Smooth muscle cell (in vitro differentiated cells): ENCODE results near the gene NIPBL. TPM values are rescaled to one million over a fixed set of nuclear protein-coding genes. Genes with fewer than 3 reads are reported as not detected.

Experiments used
- DNase-seq: peaks from one replicate; lab custom pipeline; 2025; ENCODE audit not compliant: unreplicated experiment; lab: John Stamatoyannopoulos, UW
- H2AFZ ChIP-seq: fragments of 200-600 bp; sonication (generic); 2 replicates; pipeline ENCODE4 v1.6.0; 2016; ENCODE audit warnings: antibody characterized with exemption, low read depth, mild to moderate bottlenecking
- H3F3A ChIP-seq: fragments of 200-600 bp; sonication (generic); 2 replicates; pipeline ENCODE4 v1.6.0; 2017; ENCODE audit warnings: antibody characterized with exemption, low read depth
- H3K27ac ChIP-seq: fragments of 200-600 bp; sonication (generic); 2 replicates; pipeline ENCODE4 v1.5.1; 2016; ENCODE audit warnings: low read depth, mild to moderate bottlenecking
- H3K27me3 ChIP-seq: fragments of 200-600 bp; sonication (generic); 2 replicates; pipeline ENCODE4 v1.6.1; 2016; ENCODE audit warnings: low read depth, mild to moderate bottlenecking
- H3K36me3 ChIP-seq: fragments of 200-600 bp; sonication (generic); 2 replicates; pipeline ENCODE4 v1.5.1; 2016; ENCODE audit warnings: low read depth
- H3K4me1 ChIP-seq: fragments of 200-600 bp; sonication (generic); 2 replicates; pipeline ENCODE4 v1.5.1; 2016; ENCODE audit warnings: low read depth
- H3K4me2 ChIP-seq: fragments of 200-600 bp; sonication (generic); 2 replicates; pipeline ENCODE4 v1.6.0; 2016; ENCODE audit warnings: mild to moderate bottlenecking
- H3K4me3 ChIP-seq: fragments of 200-600 bp; sonication (generic); 2 replicates; pipeline ENCODE4 v1.5.1; 2016; ENCODE audit warnings: mild to moderate bottlenecking
- H3K79me2 ChIP-seq: fragments of 200-600 bp; sonication (generic); 2 replicates; pipeline ENCODE4 v1.6.0; 2016; ENCODE audit warnings: low read depth, mild to moderate bottlenecking
- H3K9ac ChIP-seq: fragments of 200-600 bp; sonication (generic); 2 replicates; pipeline ENCODE4 v1.6.0; 2016; ENCODE audit warnings: low read depth
- H3K9me3 ChIP-seq: fragments of 200-600 bp; sonication (generic); replicated peaks from 2 replicates; pipeline ENCODE4 v1.5.1; 2016; ENCODE audit warnings: low read depth
- H4K20me1 ChIP-seq: fragments of 200-600 bp; sonication (generic); 2 replicates; pipeline ENCODE4 v1.6.0; 2016; ENCODE audit warnings: low read depth
- WGBS: methylation state at CpG from one replicate; pipeline ENCODE4 v1.1.7; 2016; ENCODE audit warnings: low lambda C conversion rate; 5-methylcytosine and 5-hydroxymethylcytosine counted together
- polyA plus RNA-seq: library from polyadenylated mRNA; unstranded; fragments of >200 nt; fragmentation: Nextera tagmentation; extraction: Ambion mirVana; gene quantifications from 2 replicates; pipeline ENCODE4 v1.2.1, GENCODE V29; 2016
- total RNA-seq: library from RNA; depleted of rRNA; stranded (reverse); fragments of >200 nt; gene quantifications from 2 replicates; pipeline ENCODE4 v1.2.3, GENCODE V29; 2014
- TF ChIP-seq, protein P1 (sequence below): fragments of 200-600 bp; sonication (generic); IDR thresholded peaks from 2 replicates; pipeline ENCODE4 v1.5.1; 2017; ENCODE audit warnings: borderline replicate concordance, mild to moderate bottlenecking, antibody characterized with exemption; ENCODE audit not compliant: insufficient read depth, poor library complexity, severe bottlenecking

NIPBL gene
- total and polyA plus RNA-seq, 2 experiments from 2014 or later = 14.7 to 46.3 TPM

DNA sequence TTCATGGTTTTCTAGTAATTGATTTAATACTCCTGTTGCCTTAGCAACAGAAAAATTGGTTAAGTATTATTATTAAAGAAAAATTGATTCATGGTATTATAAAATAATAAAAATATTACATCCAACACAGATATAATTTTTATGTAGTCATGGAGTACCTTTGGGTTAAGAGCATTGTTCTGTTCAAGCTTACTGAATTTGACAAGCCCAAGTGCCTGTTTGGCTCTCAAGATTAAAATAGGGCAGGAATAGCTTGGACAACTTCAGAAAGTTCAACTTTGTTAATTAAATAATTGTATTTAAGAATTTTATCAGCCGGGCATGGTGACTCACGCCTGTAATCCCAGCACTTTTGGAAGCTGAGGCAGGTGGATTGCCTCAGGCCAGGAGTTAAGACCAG is 82.0 kb downstream of the NIPBL start:
- Histone ChIP-seq H3K4me1 (no peaks in the 10 kb centered on the region), H3K36me3 (peaks cover 9% of the 10 kb centered on the region), H2AFZ (no peak overlapping the region), H3K27me3 (no peaks in the 10 kb centered on the region), H3K79me2 (peaks cover 19% of the 10 kb centered on the region), H3K4me2 (no peak overlapping the region), H3K9me3 (no peaks in the 10 kb centered on the region), H3K4me3 (no peak overlapping the region), H3K9ac (no peak overlapping the region), H3F3A (no peaks in the 10 kb centered on the region), H4K20me1 (peaks cover 47% of the 10 kb centered on the region), H3K27ac (no peak overlapping the region)
- no peak for DNase-seq
- 76% methylated on average over 2 of the region's 2 CpGs for WGBS
- TF ChIP-seq, protein P1, sequence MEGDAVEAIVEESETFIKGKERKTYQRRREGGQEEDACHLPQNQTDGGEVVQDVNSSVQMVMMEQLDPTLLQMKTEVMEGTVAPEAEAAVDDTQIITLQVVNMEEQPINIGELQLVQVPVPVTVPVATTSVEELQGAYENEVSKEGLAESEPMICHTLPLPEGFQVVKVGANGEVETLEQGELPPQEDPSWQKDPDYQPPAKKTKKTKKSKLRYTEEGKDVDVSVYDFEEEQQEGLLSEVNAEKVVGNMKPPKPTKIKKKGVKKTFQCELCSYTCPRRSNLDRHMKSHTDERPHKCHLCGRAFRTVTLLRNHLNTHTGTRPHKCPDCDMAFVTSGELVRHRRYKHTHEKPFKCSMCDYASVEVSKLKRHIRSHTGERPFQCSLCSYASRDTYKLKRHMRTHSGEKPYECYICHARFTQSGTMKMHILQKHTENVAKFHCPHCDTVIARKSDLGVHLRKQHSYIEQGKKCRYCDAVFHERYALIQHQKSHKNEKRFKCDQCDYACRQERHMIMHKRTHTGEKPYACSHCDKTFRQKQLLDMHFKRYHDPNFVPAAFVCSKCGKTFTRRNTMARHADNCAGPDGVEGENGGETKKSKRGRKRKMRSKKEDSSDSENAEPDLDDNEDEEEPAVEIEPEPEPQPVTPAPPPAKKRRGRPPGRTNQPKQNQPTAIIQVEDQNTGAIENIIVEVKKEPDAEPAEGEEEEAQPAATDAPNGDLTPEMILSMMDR = no peak

DNA sequence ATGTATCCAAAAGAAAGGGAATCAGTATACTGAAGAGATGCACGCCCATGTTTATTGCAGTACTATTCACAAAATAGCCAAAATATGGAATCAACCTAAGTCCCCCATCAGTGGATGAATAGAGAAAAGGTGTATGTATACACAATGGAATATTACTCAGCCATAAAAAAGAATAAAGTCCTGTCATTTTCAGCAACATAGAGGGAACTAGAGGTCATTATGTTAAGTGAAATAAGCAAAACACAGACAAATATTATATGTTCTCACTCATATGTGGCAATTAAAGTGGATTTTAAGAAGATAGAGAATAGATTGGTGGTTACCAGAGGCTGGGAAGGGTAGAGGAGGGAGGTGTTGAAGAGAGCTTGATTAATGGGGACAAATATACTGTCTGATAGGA is 88.6 kb downstream of the NIPBL start:
- no peak overlapping the region for H3K4me2 ChIP-seq

DNA sequence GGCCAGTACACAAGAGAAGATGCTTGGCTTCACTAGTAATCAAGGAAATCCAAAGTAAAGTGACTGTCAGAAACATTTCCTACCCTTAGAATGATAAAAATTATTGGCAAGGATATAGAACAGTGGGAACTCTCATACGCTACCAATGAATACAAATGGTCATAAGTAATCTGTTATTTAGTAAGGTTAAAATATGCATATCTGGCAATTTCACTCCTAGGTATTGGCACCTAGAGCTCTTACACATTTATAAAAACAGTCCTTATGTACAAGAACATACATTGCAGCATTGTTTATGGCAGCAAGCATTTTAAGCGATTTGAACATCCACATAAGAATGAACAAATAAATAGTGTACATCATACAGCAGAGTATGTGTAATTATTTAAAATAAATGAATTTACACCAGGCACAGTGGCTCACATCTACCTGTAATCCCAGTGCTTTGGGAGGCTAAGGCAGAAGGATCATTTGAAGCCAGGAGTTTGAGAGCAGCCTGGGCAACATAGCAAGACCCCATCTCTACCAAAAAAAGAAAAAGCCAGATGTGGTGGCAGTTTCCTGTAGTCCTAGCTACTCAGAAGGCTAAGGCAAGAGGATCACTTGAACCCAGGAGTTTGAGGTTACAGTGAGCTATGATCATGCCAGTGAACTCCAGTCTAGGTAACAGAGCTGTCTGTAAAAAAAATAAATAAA is 93.3 kb downstream of the NIPBL start:
- TF ChIP-seq, protein P1 = no peak
- no peaks in the 10 kb centered on the region for H3K79me2 ChIP-seq
- H3K36me3 ChIP-seq = peaks cover 33% of the 10 kb centered on the region
- H3K27me3 ChIP-seq = no peaks in the 10 kb centered on the region
- no peak for DNase-seq
- H3F3A ChIP-seq = no peaks in the 10 kb centered on the region
- 97% methylated on average over 2 of the region's 2 CpGs for WGBS
- H3K9me3 ChIP-seq = no peaks in the 10 kb centered on the region
- H3K27ac ChIP-seq = no peak overlapping the region
- H3K9ac ChIP-seq = no peak overlapping the region
- no peak overlapping the region for H3K4me2 ChIP-seq
- no peak overlapping the region for H3K4me3 ChIP-seq
- H2AFZ ChIP-seq = no peak overlapping the region
- H4K20me1 ChIP-seq = no peaks in the 10 kb centered on the region
- no peaks in the 10 kb centered on the region for H3K4me1 ChIP-seq

More for the DNA sequence above, 88.6 kb downstream of the NIPBL start:
- no peak overlapping the region for H3K9ac ChIP-seq
- TF ChIP-seq, protein P1 = no peak
- DNase-seq = no peak
- no peak overlapping the region for H3K27ac ChIP-seq
- no peaks in the 10 kb centered on the region for H3K79me2 ChIP-seq
- H3K4me1 ChIP-seq = no peaks in the 10 kb centered on the region
- 100% methylated on average over 1 of the region's 1 CpG for WGBS
- no peaks in the 10 kb centered on the region for H3K27me3 ChIP-seq
- H2AFZ ChIP-seq = no peak overlapping the region
- peaks cover 12% of the 10 kb centered on the region for H4K20me1 ChIP-seq
- no peak overlapping the region for H3K4me3 ChIP-seq
- H3F3A ChIP-seq = no peaks in the 10 kb centered on the region
- no peaks in the 10 kb centered on the region for H3K9me3 ChIP-seq
- peaks cover 27% of the 10 kb centered on the region for H3K36me3 ChIP-seq

DNA sequence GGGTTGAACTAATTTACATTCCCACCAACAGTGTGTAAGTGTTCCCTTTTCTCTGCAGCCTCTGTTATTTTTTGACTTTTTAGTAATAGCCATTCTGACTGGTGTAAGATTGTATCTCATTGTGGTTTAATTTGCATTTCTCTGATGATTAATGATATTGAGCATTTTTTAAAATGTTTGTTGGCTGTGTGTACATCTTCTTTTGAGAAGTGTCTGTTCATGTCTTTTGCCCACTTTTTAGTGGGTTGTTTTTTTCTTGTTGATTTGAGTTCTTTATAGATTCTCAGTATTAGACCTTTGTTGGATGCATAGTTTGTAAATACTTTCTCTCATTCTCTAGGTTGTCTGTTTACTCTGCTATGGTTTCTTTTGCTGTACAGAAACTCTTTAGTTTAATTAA is 101.6 kb downstream of the NIPBL start:
- H2AFZ ChIP-seq = no peak overlapping the region
- H3F3A ChIP-seq = no peaks in the 10 kb centered on the region
- no peaks in the 10 kb centered on the region for H3K27me3 ChIP-seq
- DNase-seq = no peak
- peaks cover 36% of the 10 kb centered on the region for H3K36me3 ChIP-seq
- no peaks in the 10 kb centered on the region for H3K4me1 ChIP-seq
- no peak overlapping the region for H3K4me3 ChIP-seq
- H3K9me3 ChIP-seq = no peaks in the 10 kb centered on the region
- no peak overlapping the region for H3K9ac ChIP-seq
- H3K4me2 ChIP-seq = no peak overlapping the region
- H3K79me2 ChIP-seq = peaks cover 64% of the 10 kb centered on the region
- TF ChIP-seq, protein P1 = no peak
- H4K20me1 ChIP-seq = peaks cover 39% of the 10 kb centered on the region
- no peak overlapping the region for H3K27ac ChIP-seq
